Activated CD8-positive, alpha-beta memory T cell treated with anti-CD3 and anti-CD28 coated beads for 24 hours (primary cell): ENCODE results near the gene ATXN1.
"Not testable (repeated sequence)": the region's sequence is repeated elsewhere in the genome, so short reads cannot be mapped to it uniquely, and the experiment has no call there.

Source experiments
- DNase-seq: peaks from one replicate; pipeline ENCODE4 v3.0.0-alpha.2; 2020

ATXN1 gene

GRCh38 chr6:16291739-16292138 is 469.5 kb downstream of the ATXN1 start:
- no peak for DNase-seq

- DNase-seq = no peak
Measured at GRCh38 chr6:16288163-16288562, 473.1 kb downstream of the ATXN1 start.

DNA sequence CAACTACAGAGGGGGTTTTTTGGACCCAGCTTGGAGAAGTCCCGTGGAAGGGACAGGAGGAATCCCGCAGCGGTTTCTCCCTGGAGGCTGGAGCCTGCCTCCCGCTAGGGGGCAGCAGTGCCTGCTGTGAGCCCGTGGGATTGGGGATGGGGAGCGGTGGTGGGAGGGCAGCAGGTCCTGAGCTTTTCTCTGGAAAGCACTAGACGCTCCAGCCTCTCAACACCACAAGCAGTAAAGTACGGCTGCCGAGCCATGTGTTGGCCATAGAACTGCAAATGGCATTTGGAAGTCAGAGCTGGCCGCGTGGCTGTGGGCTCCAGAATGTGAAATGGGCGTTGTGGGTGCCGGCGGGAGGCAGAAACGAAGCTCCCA is 475.1 kb downstream of the ATXN1 start:
- no peak for DNase-seq

GRCh38 chr6:16285467-16286150 is 475.7 kb downstream of the ATXN1 start:
- DNase-seq = no peak

DNA sequence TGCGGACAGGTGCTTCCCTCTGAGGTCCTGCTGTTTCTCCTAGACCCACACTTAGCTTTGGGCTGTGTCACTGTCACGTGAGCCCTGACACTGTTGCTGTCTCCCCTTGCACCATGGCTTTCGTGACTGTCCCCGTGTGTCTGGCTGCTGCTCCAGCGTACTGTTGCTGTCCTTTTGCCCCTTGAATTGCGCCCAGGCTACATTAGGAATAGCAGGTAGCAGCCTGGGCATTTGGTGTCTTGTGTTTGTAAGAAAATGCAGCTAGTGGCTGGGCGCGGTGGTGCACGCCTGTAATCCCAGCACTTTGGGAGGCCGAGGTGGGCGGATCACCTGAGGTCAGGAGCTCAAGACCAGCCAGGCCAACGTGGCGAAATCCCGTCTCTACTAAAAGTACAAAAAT is 476.8 kb downstream of the ATXN1 start:
- no peak for DNase-seq

- no peak for DNase-seq
Measured at GRCh38 chr6:16282370-16282769, 478.9 kb downstream of the ATXN1 start.

- no peak for DNase-seq
Measured at GRCh38 chr6:16279243-16279642, 482.0 kb downstream of the ATXN1 start.

DNA sequence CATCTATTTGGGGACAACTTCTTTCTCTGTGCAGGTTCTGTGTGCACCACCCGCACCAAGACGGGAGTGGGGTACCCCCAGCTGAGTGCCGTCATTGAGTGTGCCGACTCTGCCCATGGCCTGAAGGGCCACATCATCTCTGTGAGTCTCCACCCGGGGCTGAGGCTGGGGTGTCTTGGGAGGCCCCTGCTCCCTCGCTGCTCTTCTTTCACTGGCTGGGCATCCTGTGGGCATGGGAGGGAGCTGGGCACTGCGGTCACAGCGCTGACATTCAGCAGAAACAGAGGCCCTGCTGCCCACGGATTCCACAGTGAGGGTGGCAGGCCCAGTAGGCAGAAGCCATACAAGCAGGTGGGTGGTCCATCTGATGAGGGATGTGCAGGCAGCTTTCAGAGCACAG is 482.5 kb downstream of the ATXN1 start:
- no peak for DNase-seq

GRCh38 chr6:16278048-16278724 is 483.1 kb downstream of the ATXN1 start:
- DNase-seq = no peak

DNA sequence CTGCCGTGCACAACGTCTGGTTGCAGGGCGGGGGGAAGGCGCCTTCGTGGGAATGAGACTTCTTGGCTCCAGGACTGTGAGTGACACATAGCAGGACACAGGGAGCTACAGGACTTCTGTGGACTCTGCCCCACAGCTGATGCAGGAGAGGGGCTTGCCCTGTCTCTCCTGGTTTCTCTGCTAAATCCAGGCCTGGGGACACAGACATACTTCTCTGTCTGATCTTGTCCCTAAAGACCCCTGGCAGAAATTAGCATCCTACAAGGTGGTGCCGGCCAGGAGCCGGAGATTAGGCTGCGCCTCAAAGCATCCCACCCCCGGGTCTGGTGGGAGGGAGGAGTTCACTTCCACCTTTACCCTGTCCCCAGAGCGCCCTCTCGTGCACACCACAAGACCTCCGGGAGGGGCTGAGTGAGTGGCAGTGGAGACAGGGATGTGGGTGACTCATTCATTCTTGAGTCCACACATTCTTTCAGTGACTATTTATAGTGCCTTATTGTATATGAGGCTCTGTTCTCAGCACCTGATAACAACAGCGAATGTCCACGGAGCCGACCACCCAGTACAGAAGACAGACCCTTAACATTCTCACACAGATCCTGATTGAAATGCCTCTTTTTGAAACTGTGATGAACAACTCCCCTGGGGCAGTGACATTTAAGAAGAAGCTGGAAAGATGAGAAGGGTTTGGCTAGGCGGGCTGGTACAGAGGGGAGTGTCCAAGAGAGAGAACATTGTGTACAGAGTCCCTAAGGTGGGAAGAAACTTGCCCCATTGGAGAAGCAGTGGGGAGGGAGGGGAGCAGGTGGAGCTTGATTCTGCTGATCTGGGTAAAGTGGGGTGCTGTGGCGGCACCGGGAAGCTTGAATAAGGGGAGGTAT is 483.9 kb downstream of the ATXN1 start:
- DNase-seq = no peak

- no peak for DNase-seq
Measured at GRCh38 chr6:16274885-16275589, 486.2 kb downstream of the ATXN1 start.

- no peak for DNase-seq
Measured at GRCh38 chr6:16274483-16274882, 486.8 kb downstream of the ATXN1 start.

- no peak for DNase-seq
Measured at GRCh38 chr6:16273256-16273655, 488.0 kb downstream of the ATXN1 start.

DNA sequence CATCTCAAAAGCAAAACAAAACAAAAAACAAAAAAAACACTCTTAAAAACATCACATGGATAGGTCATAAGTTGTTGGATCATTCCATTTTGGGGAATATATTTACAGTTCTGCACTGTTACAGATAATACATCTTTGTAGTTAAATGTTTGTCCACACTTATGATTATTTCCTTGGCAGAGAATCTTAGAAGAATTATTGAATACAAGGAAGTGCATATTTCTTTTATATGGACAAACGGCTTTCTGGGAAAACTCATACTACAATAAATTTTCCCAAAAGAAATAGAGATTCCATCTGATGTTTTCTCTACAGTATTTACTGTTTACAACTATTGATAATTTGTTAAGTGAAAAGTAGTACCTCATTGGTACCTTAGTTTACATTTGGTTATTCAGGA is 489.1 kb downstream of the ATXN1 start:
- no peak for DNase-seq

- DNase-seq = no peak
Measured at GRCh38 chr6:16271428-16271827, 489.8 kb downstream of the ATXN1 start.

DNA sequence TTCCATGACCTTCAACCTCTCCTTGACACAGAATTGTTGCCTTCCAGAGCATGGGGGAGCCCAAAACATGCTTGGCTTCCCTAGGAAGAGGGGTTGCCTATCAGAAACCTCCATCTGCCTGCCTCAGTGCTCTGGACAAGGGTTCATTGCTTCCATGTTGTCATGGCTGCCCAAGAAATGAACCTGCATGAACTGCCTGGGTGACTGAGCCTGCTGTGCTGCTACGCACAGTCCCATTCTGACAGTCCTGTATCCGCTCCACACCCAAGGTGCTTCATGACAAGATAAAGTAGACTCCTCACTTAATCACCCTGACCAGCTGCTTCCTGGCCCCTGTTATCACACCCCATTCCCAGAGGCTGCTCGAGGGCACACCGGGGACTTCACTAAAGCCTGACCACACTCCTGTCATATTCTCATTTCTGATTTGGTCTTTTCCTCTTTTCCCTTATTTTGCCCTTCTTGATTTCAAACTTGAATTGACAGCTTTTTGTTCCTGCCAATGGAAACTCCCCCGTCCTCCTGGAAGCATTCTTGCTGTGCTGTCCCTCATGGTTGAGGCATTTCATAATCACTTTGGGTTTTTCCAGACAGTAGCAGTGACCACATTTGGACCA is 491.0 kb downstream of the ATXN1 start:
- DNase-seq = no peak

- DNase-seq = not testable (repeated sequence)
Measured at GRCh38 chr6:16269442-16270070, 491.7 kb downstream of the ATXN1 start.

DNA sequence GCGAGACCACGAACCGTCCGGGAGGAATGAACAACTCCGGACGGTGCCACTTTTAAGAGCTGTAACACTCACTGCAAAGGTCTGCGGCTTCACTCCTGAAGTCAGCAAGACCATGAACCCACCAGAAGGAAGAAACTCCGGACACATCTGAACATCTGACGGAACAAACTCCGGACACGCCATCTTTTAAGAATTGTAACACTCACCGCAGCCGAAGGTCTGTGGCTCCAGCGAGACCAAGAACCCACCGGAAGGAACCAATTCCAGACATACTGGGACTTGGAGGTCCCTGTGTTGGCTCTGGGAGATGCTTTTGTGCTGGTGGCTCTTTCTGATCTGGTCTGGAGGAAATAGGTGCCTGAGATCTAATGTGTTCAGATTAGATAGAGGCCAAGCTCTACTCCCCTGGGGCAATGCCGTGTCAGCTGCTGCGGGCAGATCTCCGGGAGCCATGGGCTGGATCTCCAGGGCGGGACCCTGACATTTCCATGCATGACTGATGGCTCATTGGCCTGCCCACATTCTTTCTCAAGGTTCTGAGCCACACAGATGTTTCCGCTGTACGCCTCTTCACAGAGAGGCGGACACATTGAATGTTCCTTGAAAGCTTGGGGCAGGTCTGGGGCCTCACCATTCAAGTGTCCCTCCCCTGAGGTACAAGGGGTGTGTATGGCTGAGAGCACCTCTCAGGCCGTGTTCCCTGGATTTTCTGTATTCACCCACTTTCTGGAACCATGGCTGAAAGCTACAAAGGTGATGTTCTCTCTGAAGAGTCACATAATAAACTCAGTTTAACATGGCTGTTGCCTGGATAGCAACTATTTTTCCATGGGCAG is 493.6 kb downstream of the ATXN1 start:
- no peak for DNase-seq

- DNase-seq = no peak
Measured at GRCh38 chr6:16265351-16266341, 495.6 kb downstream of the ATXN1 start.

DNA sequence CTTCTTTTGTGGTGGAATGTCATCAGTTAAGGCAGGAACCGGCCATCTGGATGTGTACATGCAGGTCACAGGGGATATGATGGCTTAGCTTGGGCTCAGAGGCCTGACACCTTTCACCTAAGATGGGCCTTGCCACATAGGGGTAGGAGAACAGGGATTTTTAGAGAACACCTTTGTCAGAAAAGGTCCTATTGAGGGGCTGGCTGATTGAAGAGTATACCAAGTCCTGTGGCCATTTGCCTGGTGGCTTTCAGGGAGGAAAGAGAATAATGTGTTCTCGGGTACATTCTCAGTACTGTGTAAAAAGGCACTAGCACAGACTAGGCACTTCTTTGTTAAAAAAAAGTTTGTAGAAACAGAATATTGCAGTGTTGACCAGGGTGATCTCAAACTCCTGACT is 496.5 kb downstream of the ATXN1 start:
- DNase-seq = no peak
